ENCODE results near the gene NOL12. TPM values are rescaled to one million over a fixed set of nuclear protein-coding genes. Genes with fewer than 3 reads are reported as not detected.

NOL12 gene
- 10 to 100 TPM; 34.6 to 59.3 (median 42.3) TPM for polyA plus RNA-seq

- H3K4me3 Mint-ChIP-seq = peak within 1 kb of the TSS; percentile 94 to 98 (median 97)
- peaks cover 32 to 36% of the 10 kb centered on the region in 2 donors for H3K4me1 Mint-ChIP-seq
- no peaks in the 10 kb centered on the region for H3K9me3 Mint-ChIP-seq
- peak within 1 kb of the TSS; percentile 92 to 98 (median 97) for H3K27ac Mint-ChIP-seq
- peaks cover 2 to 6% (median 3%) of the 10 kb centered on the region in 3 donors for H3K27me3 Mint-ChIP-seq (ENCODE audit: low read depth in 3 of 3)
- peaks cover 0 to 18% (median 7%) of the 10 kb centered on the region in 3 donors for H3K36me3 Mint-ChIP-seq
- peak; percentile 77 to 82 (median 81) for DNase-seq
Observed at GRCh38 chr22:37686002-37686982, at the start of gene NOL12. Gene NOL12 (plus strand): TSS chr22:37686343. CDS start chr22:37686393, 50 bp downstream.

GRCh38 chr22:37636949-37637273, 49.2 kb upstream of the NOL12 start:
- Mint-ChIP-seq H3K4me1 (peaks cover 78 to 85% of the 10 kb centered on the region in 2 donors), H3K27me3 (ENCODE audit: low read depth in 3 of 3) (peaks cover 0 to 10% (median 3%) of the 10 kb centered on the region in 3 donors), H3K27ac (peak overlapping the region; percentile 86 to 98 (median 92)), H3K36me3 (no peaks in the 10 kb centered on the region), H3K4me3 (peak overlapping the region; percentile 70 to 96 (median 92)), H3K9me3 (no peaks in the 10 kb centered on the region)
- DNase-seq = no peak

GRCh38 chr22:37638391-37639069, 47.6 kb upstream of the NOL12 start:
- H3K4me1 Mint-ChIP-seq = peaks cover 77 to 84% of the 10 kb centered on the region in 2 donors
- peak overlapping the region; percentile 91 to 98 (median 96) for H3K4me3 Mint-ChIP-seq
- H3K27ac Mint-ChIP-seq = peak overlapping the region; percentile 79 to 98 (median 90)
- peak; percentile 49 to 50 (median 50) for DNase-seq
- H3K9me3 Mint-ChIP-seq = no peaks in the 10 kb centered on the region
- peaks cover 0 to 8% (median 3%) of the 10 kb centered on the region in 3 donors for H3K27me3 Mint-ChIP-seq (ENCODE audit: low read depth in 3 of 3)
- H3K36me3 Mint-ChIP-seq = peaks cover 3 to 5% (median 5%) of the 10 kb centered on the region in 3 donors

GRCh38 chr22:37639070-37639760, 46.9 kb upstream of the NOL12 start, which contains the start of gene SH3BP1:
Gene SH3BP1 (plus strand): TSS chr22:37639669. CDS start chr22:37639788, 119 bp downstream.
- Mint-ChIP-seq H3K4me1 (peaks cover 74 to 83% of the 10 kb centered on the region in 2 donors), H3K4me3 (peak within 1 kb of the TSS; percentile 91 to 98 (median 96)), H3K9me3 (no peaks in the 10 kb centered on the region), H3K27ac (peak within 1 kb of the TSS; percentile 86 to 98 (median 94)), H3K36me3 (peaks cover 3 to 8% (median 8%) of the 10 kb centered on the region in 3 donors), H3K27me3 (ENCODE audit: low read depth in 3 of 3) (peaks cover 0 to 8% (median 3%) of the 10 kb centered on the region in 3 donors)
- DNase-seq = peak; percentile 62 to 65 (median 63)

GRCh38 chr22:37639771-37640590, 46.2 kb upstream of the NOL12 start:
- Mint-ChIP-seq H3K36me3 (peaks cover 3 to 8% (median 8%) of the 10 kb centered on the region in 3 donors), H3K27me3 (ENCODE audit: low read depth in 3 of 3) (peaks cover 0 to 8% (median 2%) of the 10 kb centered on the region in 3 donors), H3K9me3 (no peaks in the 10 kb centered on the region), H3K27ac (peak overlapping the region; percentile 80 to 95 (median 92)), H3K4me3 (peak overlapping the region; percentile 91 to 98 (median 96)), H3K4me1 (peaks cover 66 to 75% of the 10 kb centered on the region in 2 donors)
- no peak for DNase-seq

- peak overlapping the region; percentile 80 to 95 (median 92) for H3K27ac Mint-ChIP-seq
- peaks cover 0 to 10% (median 2%) of the 10 kb centered on the region in 3 donors for H3K27me3 Mint-ChIP-seq (ENCODE audit: low read depth in 3 of 3)
- H3K4me1 Mint-ChIP-seq = peaks cover 57 to 66% of the 10 kb centered on the region in 2 donors
- no peak for DNase-seq
- peaks cover 3 to 13% (median 8%) of the 10 kb centered on the region in 3 donors for H3K36me3 Mint-ChIP-seq
- H3K9me3 Mint-ChIP-seq = no peaks in the 10 kb centered on the region
- H3K4me3 Mint-ChIP-seq = peak overlapping the region; percentile 91 to 98 (median 96)
Observed at GRCh38 chr22:37640591-37641560, 45.3 kb upstream of the NOL12 start.

GRCh38 chr22:37641561-37641949, 44.6 kb upstream of the NOL12 start:
- H3K27me3 Mint-ChIP-seq (ENCODE audit: low read depth in 3 of 3) = peaks cover 0 to 10% (median 0%) of the 10 kb centered on the region in 3 donors

GRCh38 chr22:37643225-37643847, 42.8 kb upstream of the NOL12 start:
- Mint-ChIP-seq H3K36me3 (peaks cover 3 to 16% (median 8%) of the 10 kb centered on the region in 3 donors), H3K9me3 (no peaks in the 10 kb centered on the region), H3K27ac (peak overlapping the region; percentile 23 to 85 (median 69)), H3K4me3 (peak overlapping the region; percentile 17 to 61 (median 49)), H3K4me1 (peaks cover 33 to 44% of the 10 kb centered on the region in 2 donors), H3K27me3 (ENCODE audit: low read depth in 3 of 3) (peaks cover 0 to 9% (median 0%) of the 10 kb centered on the region in 3 donors)
- DNase-seq = peak; percentile 75 to 80 (median 76)

More at GRCh38 chr22:37641561-37641949, 44.6 kb upstream of the NOL12 start:
- peaks cover 3 to 13% (median 8%) of the 10 kb centered on the region in 3 donors for H3K36me3 Mint-ChIP-seq
- DNase-seq = no peak
- H3K27ac Mint-ChIP-seq = peak overlapping the region in 5 of 6 donors; percentile 12 to 84 (median 58)
- peaks cover 50 to 60% of the 10 kb centered on the region in 2 donors for H3K4me1 Mint-ChIP-seq
- no peaks in the 10 kb centered on the region for H3K9me3 Mint-ChIP-seq
- peak overlapping the region; percentile 40 to 98 (median 96) for H3K4me3 Mint-ChIP-seq

GRCh38 chr22:37647317-37647716, 38.8 kb upstream of the NOL12 start:
- no peak for DNase-seq
- H3K4me3 Mint-ChIP-seq = no peak overlapping the region
- peaks cover 16 to 20% of the 10 kb centered on the region in 2 donors for H3K4me1 Mint-ChIP-seq
- H3K9me3 Mint-ChIP-seq = no peaks in the 10 kb centered on the region
- H3K27ac Mint-ChIP-seq = no peak overlapping the region
- H3K36me3 Mint-ChIP-seq = peaks cover 3 to 30% (median 12%) of the 10 kb centered on the region in 3 donors
- peaks cover 0 to 5% (median 0%) of the 10 kb centered on the region in 3 donors for H3K27me3 Mint-ChIP-seq (ENCODE audit: low read depth in 3 of 3)

GRCh38 chr22:37647928-37648327, 38.2 kb upstream of the NOL12 start:
- H3K27me3 Mint-ChIP-seq (ENCODE audit: low read depth in 3 of 3) = peaks cover 0 to 5% (median 0%) of the 10 kb centered on the region in 3 donors
- H3K36me3 Mint-ChIP-seq = peaks cover 3 to 30% (median 12%) of the 10 kb centered on the region in 3 donors

More at GRCh38 chr22:37647928-37648327, 38.2 kb upstream of the NOL12 start:
- Mint-ChIP-seq H3K9me3 (no peaks in the 10 kb centered on the region), H3K4me3 (no peak overlapping the region), H3K4me1 (peaks cover 10 to 16% of the 10 kb centered on the region in 2 donors), H3K27ac (no peak overlapping the region)
- no peak for DNase-seq
